ENCODE results near the gene TECPR2.

DNA sequence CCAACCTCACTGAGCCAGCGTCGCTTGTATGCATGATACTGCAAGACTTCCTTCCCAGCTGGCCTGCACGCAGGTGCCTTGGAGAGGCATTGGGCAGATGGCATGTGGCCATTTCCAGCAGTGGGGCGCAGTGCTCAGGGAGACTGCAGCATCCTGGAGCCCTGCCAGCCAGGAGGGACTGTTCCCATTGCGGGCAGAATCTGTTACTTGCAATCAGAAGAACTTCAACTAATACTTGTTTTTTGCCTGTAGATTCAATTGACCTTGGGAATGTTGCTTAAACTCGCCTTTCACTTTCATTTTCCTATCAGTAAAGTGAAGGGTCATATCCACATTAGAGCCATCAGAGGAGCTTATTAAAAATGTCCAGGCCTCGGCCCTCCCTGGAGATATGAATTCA, 117.0 kb downstream of the TECPR2 start:
- TF ChIP-seq, protein P1, sequence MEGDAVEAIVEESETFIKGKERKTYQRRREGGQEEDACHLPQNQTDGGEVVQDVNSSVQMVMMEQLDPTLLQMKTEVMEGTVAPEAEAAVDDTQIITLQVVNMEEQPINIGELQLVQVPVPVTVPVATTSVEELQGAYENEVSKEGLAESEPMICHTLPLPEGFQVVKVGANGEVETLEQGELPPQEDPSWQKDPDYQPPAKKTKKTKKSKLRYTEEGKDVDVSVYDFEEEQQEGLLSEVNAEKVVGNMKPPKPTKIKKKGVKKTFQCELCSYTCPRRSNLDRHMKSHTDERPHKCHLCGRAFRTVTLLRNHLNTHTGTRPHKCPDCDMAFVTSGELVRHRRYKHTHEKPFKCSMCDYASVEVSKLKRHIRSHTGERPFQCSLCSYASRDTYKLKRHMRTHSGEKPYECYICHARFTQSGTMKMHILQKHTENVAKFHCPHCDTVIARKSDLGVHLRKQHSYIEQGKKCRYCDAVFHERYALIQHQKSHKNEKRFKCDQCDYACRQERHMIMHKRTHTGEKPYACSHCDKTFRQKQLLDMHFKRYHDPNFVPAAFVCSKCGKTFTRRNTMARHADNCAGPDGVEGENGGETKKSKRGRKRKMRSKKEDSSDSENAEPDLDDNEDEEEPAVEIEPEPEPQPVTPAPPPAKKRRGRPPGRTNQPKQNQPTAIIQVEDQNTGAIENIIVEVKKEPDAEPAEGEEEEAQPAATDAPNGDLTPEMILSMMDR (IDR thresholded peaks at IDR 0.05) = no peak
- TF ChIP-seq EP300 (IDR thresholded peaks at IDR 0.05) = no peak
- TF ChIP-seq POLR2AphosphoS5 (IDR thresholded peaks at IDR 0.05) = no peak
